Glutamatergic neuron (in vitro differentiated cells): ENCODE measurements around the gene RAD51B. TPM values are rescaled to one million over a fixed set of nuclear protein-coding genes. Genes with fewer than 3 reads are reported as not detected.
"Not testable (repeated sequence)": the region's sequence is repeated elsewhere in the genome, so short reads cannot be mapped to it uniquely, and the experiment has no call there.

Experiments
- DNase-seq: peaks from one replicate; pipeline ENCODE4 v3.0.0; 2022
- H3K27ac Mint-ChIP-seq: one replicate; pipeline ENCODE4 v1.8.0; 2020; ENCODE audit warnings: mild to moderate bottlenecking, mixed read lengths, inconsistent platforms; ENCODE audit not compliant: unreplicated experiment
- H3K27me3 Mint-ChIP-seq: one replicate; pipeline ENCODE4 v1.8.0; 2020; ENCODE audit warnings: mild to moderate bottlenecking, moderate library complexity, mixed read lengths, inconsistent platforms; ENCODE audit not compliant: unreplicated experiment
- H3K36me3 Mint-ChIP-seq: one replicate; pipeline ENCODE4 v1.8.0; 2020; ENCODE audit warnings: mild to moderate bottlenecking, mixed read lengths, inconsistent platforms; ENCODE audit not compliant: unreplicated experiment
- H3K4me1 Mint-ChIP-seq: one replicate; pipeline ENCODE4 v1.8.0; 2020; ENCODE audit warnings: mild to moderate bottlenecking, low read depth, mixed read lengths, inconsistent platforms; ENCODE audit not compliant: unreplicated experiment
- H3K4me3 Mint-ChIP-seq: one replicate; pipeline ENCODE4 v1.8.0; 2020; ENCODE audit warnings: mild to moderate bottlenecking, mixed read lengths, inconsistent platforms; ENCODE audit not compliant: unreplicated experiment
- H3K9me3 Mint-ChIP-seq: one replicate; pipeline ENCODE4 v1.8.0; 2020; ENCODE audit warnings: mild to moderate bottlenecking, moderate library complexity, mixed read lengths, inconsistent platforms; ENCODE audit not compliant: unreplicated experiment
- CTCF ChIP-seq: fragments of 200-600 bp; sonication (generic); IDR thresholded peaks from one replicate; pipeline ENCODE4 v1.5.0; 2021; ENCODE audit not compliant: partially characterized antibody, unreplicated experiment
- total RNA-seq: library from RNA; stranded (reverse); fragmentation: NEBNext Ultra II Directional; extraction: Animal tissue kit (Norgen Biotek cat#: 25700); gene quantifications from one replicate; pipeline ENCODE4 v1.2.1, GENCODE V29; 2021; ENCODE audit not compliant: unreplicated experiment

RAD51B gene
- total RNA-seq, 1 donor from 2014 or later, result 9.7 TPM

GRCh38 chr14:68662392-68662791, 842.8 kb downstream of the RAD51B start:
- TF ChIP-seq CTCF, result no peak
- peaks cover 2% of the 10 kb centered on the region for H3K9me3 Mint-ChIP-seq
- DNase-seq, result no peak
- peaks cover 20% of the 10 kb centered on the region for H3K4me1 Mint-ChIP-seq
- H3K36me3 Mint-ChIP-seq, result no peaks in the 10 kb centered on the region
- no peaks in the 10 kb centered on the region for H3K27me3 Mint-ChIP-seq
- peak overlapping the region; percentile 19 for H3K27ac Mint-ChIP-seq
- no peak overlapping the region for H3K4me3 Mint-ChIP-seq

GRCh38 chr14:68662826-68663225, 843.2 kb downstream of the RAD51B start:
- H3K27me3 Mint-ChIP-seq, H3K36me3 Mint-ChIP-seq, H3K9me3 Mint-ChIP-seq, DNase-seq, H3K4me3 Mint-ChIP-seq: not testable (repeated sequence)
- H3K27ac Mint-ChIP-seq, result peak overlapping the region; percentile 19
- H3K4me1 Mint-ChIP-seq, result peaks cover 20% of the 10 kb centered on the region

GRCh38 chr14:68663385-68664076, 844.0 kb downstream of the RAD51B start:
- H3K27ac Mint-ChIP-seq, result no peak overlapping the region
- H3K27me3 Mint-ChIP-seq, result no peaks in the 10 kb centered on the region
- peaks cover 18% of the 10 kb centered on the region for H3K4me1 Mint-ChIP-seq
- H3K9me3 Mint-ChIP-seq, result peaks cover 2% of the 10 kb centered on the region
- no peak for TF ChIP-seq CTCF
- no peak for DNase-seq
- H3K4me3 Mint-ChIP-seq, result no peak overlapping the region
- H3K36me3 Mint-ChIP-seq, result no peaks in the 10 kb centered on the region

- peaks cover 2% of the 10 kb centered on the region for H3K9me3 Mint-ChIP-seq
- H3K36me3 Mint-ChIP-seq, result no peaks in the 10 kb centered on the region
- H3K27me3 Mint-ChIP-seq, result no peaks in the 10 kb centered on the region
- no peak for TF ChIP-seq CTCF
- peaks cover 15% of the 10 kb centered on the region for H3K4me1 Mint-ChIP-seq
- DNase-seq, result no peak
- no peak overlapping the region for H3K4me3 Mint-ChIP-seq
- H3K27ac Mint-ChIP-seq, result no peak overlapping the region
These were observed 844.7 kb downstream of the RAD51B start for GRCh38 chr14:68664225-68664681.

- no peak overlapping the region for H3K4me3 Mint-ChIP-seq
- peaks cover 14% of the 10 kb centered on the region for H3K4me1 Mint-ChIP-seq
- DNase-seq, result no peak
- H3K9me3 Mint-ChIP-seq, result peaks cover 2% of the 10 kb centered on the region
- H3K36me3 Mint-ChIP-seq, result no peaks in the 10 kb centered on the region
- H3K27me3 Mint-ChIP-seq, result no peaks in the 10 kb centered on the region
- H3K27ac Mint-ChIP-seq, result no peak overlapping the region
- no peak for TF ChIP-seq CTCF
These were observed 845.6 kb downstream of the RAD51B start for GRCh38 chr14:68665131-68665530.
